GM21526 (cell line): ENCODE measurements around the gene OSBPL8.
"Not testable (repeated sequence)": the region's sequence is repeated elsewhere in the genome, so short reads cannot be mapped to it uniquely, and the experiment has no call there.

Experiments used
- ATAC-seq: cut with Tn5 transposase; IDR thresholded peaks from one replicate; pipeline ENCODE4 v1.9.1; 2021; ENCODE audit warnings: moderate library complexity; ENCODE audit not compliant: unreplicated experiment, low FRiP score

Gene OSBPL8

DNA sequence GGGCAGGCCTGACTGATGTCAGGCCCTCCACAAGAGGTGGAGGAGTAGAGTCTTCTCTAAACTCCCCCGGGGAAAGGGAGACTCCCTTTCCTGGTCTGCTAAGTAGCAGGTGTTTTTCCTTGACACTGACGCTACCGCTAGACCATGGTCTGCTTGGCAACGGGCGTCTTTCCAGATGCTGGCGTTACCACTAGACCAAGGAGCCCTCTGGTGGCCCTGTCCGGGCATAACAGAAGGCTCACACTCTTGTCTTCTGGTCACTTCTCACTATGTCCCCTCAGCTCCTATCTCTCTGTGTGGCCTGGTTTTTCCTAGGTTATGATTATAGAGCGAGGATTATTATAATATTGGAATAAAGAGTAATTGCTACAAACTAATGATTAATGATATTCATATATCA lies 86.7 kb downstream of the OSBPL8 start:
- ATAC-seq: not testable (repeated sequence)

DNA sequence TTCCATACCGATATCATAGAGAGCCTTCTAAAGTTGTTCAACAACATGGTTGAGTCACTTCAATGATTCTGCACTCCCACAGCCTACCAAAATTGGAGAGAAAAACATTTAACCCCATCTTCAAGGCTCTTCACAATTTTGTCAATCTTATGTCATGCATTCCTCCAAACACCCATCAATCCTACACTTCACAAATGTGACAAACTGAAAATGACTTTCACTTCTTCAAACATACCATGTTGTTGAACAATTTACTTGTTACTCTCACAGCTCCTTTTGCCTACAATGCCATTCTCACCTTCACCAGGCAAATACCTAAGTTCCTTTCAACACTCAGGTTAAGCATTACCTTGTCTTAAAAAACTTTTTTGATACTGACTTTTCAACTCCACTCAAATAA lies 88.0 kb downstream of the OSBPL8 start:
- ATAC-seq: no peak

DNA sequence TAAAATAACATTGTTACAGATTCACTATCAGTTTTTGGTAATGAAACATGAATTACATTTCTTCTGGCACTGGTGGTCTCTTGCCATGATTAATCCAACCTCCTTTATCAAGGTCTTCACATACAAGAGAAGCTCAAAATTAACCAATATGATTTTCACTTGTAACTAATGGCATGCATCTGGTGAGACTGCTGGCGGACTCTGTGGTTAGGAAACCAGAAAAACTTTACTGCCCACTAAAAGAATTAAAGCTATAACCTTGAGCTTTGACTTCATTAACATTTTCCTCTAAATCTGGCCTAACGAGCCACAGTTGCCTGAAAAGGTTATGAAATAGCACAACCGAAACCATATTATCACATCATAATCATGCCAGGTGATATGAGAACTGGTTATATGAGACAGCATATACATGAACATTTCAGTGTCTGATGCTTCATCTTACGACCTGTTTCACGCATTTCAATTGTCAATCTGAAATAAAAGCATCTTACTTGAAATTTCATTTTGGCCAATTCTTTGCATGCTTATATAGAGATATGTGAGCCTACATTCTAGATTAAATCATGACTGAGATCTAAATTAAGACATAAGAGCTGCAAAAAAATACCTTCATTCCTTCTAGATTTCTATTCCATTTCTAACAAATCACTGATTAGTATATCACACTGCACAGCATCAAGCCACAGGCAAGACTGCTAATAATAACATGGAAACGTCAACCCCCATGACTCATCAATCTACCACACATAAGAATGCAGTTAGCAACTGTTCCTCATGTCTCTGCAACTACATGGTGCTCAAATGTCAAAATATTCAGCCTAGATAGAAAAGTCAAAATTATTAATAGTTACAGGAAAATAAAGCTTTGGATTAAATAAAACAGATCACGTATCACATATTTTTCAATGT lies 89.3 kb downstream of the OSBPL8 start:
- peak; percentile 61 for ATAC-seq

DNA sequence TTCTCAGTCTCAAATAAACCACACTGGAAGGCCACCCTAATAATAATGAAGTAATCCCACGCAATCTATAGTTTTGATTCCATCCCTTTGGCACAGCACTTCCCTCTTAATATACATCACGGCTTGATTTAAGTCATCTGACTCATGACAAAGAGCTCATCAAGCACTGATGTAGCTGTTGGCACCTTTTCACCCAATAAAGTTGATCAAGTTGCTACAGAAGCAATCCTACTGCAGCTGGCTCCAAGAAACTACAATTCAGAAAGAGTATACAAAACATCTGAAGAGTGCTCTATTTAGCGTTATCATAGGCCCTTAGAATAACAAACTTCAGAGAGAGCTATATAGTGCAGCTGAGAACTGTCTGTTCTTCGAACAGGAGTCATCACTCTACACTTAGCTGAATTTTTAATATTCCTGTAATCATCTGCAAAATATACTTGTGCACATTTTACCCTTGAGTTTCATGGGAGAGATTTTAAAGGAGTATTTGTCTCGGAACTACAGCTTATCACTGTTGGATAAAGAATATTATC lies 94.9 kb downstream of the OSBPL8 start:
- no peak for ATAC-seq

DNA sequence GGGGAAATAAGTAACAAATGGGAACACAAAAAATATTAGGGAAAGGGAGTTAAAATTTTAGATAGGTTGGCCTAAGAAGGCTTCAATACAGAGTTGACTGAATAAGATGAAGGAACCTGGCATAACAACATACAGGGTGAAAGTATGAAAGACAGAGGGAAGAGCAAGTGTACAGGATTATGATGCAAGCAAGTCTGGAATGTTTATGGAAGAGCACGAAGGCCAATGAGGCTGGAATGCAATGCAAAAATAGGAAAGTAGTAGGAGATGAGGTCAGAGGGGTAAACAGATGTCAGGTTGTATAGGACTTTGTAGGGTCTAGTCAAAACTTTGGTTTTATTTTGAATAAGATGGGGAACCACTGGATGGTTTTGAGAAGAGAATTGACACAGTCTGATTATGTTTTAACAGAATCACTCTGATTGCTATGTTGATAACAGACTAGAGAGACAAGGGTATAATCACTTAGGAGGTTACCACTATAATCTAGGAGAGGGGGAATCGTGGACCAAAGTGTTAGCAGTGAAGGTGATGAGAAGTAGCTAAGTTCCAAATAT lies 96.8 kb downstream of the OSBPL8 start:
- ATAC-seq: no peak

DNA sequence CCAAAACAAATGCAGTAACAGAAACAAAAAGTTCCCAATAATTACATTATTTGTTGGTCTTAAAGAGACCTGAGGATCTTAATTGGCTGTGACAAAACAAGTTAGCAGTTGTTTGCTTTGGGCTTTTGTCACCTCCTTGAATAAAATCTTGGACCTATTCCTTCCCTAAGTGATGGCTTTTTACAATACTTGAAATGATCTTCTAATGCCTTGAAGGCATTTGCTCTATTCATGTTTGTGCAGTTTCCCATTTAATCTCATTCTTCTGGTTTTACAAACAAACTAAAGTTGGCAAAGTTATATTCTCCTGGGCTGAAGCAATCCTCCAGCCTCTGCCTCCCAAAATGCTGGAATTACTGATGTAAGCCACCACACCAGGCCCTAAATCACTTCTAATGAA lies 98.8 kb downstream of the OSBPL8 start:
- no peak for ATAC-seq

DNA sequence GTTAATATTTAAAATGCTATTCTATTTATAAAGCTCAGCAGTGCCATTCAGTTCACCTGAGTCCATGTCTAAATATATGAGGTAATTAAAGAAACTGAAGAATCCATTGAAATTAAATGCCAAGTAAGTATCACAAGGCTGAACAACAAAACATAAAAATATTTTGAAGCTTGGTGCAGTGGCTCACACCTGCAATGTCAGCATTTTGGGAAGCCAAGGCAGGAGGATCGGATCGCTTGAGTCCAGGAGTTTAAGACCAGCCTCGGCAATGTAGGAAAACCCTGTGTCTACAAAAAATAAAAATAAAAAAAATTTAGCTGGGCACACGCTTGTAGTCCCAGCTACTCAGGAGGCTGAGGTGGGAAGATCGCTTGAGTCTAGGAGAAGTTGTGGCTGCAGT lies 101.8 kb downstream of the OSBPL8 start:
- ATAC-seq: no peak

DNA sequence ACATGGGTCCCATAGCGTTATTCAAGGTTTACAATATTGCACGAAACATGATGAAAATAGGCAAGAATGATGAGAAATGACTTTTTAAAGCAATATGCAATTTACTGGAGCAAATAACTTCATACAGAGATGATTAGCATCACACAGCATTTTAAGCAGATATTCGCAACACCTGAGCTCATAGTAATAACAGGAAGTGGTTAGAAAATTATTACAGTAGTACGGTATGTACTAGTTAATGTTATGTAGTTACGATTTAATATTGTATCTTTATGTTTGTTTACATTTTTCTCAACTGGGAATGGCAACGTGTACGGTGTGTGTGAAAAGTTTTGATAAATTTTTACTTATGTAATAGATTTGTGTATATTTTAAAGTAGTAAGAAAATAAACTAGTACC lies 102.6 kb downstream of the OSBPL8 start:
- ATAC-seq: no peak

DNA sequence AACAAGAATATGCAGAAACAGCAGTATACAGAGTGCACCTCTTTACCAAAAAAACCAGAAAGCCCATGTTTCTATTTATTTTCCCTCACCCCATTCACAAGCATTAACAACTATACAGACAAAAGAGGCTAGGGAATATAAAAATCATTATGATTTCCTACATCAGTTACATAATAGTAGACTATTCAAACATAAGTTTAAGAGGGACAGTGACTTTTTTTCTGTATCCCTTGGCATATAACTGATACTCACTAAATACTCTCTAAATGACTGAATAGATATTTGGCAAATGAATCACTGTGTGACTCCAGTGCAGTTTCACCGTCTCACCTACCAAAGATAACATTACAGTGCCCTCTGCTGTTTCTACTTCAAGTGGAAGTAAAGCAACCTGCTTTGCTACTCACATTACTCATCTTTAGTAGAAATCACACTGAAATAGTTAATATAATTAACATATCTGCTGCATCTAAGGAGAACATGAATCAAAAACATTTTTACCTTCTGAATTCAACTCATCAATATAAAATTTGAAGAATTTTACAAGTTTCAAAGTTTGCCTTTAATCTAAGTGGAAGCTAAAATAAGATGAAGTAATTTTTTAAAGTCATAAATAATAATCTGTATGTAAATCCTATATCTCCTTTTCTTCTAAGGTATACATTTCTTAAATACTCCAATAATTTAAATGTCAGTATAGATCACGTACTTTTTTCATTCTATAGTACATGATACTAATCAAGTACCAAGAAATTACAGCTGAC lies 103.8 kb downstream of the OSBPL8 start:
- ATAC-seq: peak; percentile 98

DNA sequence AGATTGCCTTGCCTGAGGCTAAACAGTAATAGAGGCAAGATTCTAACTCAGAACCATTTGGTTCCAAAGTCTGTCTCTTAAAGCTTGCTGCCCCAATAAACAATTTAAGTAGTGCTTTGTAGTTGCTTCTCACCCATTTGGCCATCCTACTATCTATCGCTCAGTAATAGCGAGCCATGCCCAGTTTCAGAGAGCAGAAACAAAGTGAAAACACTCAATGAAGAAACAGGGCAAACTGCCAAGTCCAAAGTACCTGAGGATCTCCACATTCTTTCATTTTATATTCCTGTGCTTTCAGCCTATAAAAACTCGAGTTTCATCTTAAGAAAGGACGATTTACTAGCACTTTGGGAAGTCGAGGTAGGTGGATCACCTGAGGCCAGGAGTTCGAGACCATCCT lies 108.0 kb downstream of the OSBPL8 start:
- ATAC-seq: no peak

DNA sequence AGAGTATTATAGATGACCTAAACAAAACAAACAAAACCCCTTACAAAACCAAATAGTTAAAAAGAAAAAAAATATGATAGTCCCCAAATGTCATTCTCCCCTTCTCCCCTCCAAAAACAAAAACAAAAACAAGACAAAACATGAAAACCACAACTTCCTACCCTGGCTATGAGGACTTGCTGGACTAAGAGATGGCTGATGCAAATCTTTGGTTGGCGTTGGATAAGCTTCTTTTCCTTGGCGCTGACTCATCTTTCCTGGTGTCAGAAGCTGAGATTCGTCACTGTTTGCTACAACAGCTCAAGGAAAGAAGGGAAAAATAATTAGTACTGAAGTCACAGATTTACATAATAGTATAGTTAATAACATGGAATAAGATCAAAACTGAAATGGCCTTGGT lies 108.9 kb downstream of the OSBPL8 start:
- ATAC-seq: no peak

DNA sequence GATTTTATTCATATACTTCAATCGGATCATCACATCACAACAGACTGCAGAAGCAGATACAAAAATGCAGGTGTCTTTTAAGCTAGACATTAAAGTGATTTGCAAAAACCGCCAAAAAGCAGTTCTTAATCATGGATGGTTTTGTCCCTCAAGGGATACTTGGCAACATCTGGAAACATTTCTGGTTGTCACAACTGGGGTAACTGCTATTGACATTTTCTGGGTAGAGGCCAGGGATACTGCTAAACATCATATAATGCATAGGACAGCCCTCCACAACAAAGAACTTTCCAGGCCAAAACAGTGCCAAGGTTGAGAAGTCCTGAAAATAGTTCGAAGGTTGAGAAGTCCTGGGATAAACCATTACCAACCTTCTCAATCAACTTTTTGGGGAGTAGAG lies 109.6 kb downstream of the OSBPL8 start:
- no peak for ATAC-seq

DNA sequence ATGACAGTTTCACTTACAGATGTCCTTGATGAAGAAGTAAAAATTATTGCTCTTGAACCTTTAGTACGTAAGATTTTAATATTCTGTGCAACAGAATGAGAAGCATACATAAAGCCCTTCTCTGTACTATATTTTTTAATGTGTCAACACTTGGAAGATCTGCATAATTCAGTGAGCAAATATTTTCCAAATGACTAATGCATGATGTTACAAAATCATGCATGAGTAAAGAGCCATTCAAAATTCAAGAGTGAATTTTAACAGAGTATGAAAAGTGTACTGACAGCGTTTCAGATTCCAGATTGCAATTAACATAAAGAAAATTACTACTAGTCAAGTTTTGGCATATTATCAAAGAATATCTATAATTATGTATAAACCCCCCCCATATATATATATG lies 110.0 kb downstream of the OSBPL8 start:
- ATAC-seq: no peak

DNA sequence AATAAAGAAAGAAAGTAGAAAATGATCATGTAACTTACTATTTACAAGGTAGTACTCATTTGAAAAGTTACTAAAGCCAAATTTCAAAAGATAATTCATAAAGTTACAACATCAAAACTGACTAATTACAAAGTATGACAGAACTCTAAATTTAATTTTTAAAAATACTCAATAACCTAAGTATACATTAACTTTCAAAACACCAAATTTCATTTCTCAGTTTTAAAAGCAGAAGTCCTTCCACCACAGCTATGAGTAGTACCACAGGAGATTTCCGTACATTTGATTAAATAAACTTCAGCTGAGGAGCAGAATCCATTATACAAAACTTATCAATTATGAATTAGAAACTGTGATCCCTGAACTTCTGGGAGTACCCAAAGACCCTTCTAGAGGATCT lies 110.6 kb downstream of the OSBPL8 start:
- no peak for ATAC-seq

DNA sequence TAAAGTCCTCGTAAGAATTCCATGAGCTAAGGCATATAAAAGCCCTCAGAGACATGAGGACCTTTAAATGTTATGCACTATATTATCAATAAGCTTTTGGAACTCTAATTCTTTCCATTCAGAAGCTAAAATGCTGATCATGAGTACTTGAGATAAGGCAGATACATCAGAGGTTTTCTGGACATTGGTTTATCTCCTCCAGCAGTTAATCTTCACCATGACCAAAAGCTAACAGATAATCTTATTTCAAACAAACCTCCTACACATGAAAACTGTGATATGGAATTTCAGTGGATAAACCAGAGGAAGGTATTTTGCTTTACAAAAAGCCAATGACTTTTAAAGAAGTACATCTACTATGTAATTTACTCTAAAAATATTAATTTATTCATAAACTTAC lies 113.5 kb downstream of the OSBPL8 start:
- no peak for ATAC-seq

DNA sequence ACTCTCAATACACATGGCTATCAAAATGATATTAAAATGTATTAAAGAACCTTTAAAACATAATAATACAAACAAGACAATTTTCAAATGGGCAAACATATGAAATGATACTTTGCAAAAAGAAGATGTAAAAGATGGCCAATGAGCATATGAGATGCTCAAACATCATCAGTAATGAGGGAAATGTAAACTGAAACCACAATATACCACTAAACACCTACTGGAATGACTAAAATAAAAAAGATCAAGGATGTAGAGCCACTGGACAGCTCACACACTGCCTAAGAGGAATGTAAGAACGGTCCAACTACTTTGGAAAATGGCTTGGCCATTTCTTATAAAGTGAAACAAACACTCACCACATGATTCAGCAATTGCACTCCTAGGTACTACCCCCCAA lies 114.1 kb downstream of the OSBPL8 start:
- no peak for ATAC-seq

DNA sequence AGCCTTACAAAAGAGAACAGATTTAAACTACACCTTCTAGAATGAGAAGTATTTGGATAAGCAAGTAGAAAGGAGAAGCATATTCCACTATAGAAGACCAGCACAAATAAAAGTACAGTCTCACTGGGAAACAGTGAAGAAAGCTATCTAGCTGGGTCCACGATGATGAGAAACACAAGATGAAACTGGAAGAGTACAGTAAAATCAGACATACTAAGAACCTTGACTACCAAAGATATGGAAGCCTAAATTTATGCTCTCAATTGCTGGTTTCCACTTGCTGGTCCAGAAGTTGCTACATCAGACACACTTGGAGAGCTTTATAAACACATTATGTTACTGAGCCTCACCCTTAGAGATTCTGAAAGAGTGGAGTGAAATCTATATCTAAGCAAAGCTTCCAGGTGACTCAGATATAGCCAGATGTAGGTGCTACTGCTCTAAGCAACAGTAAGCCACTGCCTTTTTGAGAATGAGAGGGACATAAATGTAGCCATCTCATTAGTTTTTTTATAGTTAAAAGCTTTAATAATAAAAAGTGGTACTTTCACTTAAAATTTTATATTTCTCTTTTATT lies 115.1 kb downstream of the OSBPL8 start:
- no peak for ATAC-seq

DNA sequence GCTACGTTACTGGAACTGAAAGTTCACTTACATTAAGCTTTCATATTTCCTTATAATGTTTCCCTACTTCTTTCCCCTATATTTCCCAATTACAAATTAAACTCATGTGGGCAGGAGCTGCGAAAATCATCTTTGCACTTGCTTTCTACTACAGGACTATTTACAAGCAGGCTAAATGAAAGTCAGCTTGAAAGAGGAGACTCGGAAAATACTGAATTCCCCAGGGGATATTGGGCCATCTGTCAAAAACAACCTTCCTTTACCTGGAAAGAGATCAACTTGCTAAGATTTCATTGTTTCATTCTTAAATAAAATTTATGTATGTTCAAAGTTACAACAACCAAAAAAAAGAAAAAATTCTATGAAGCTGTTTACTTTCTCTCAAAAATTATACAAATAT lies 118.6 kb downstream of the OSBPL8 start:
- no peak for ATAC-seq

DNA sequence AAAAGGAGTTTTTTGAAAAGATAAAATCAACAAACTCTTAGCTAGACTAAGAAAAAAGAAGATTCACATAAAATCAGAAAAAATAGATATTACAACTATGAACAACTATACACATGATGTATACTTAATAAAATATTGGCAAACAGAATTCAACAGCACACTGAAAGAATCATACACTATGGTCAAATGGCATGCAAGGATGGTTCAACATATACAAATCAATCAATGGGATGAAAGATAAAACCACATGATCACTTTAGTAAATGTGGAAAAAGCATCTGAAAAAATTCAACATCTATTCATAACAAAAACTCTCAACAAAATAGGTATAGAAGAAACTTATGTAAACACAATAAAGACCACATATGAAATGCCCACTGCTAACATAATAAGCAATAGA lies 126.8 kb downstream of the OSBPL8 start:
- ATAC-seq: no peak

DNA sequence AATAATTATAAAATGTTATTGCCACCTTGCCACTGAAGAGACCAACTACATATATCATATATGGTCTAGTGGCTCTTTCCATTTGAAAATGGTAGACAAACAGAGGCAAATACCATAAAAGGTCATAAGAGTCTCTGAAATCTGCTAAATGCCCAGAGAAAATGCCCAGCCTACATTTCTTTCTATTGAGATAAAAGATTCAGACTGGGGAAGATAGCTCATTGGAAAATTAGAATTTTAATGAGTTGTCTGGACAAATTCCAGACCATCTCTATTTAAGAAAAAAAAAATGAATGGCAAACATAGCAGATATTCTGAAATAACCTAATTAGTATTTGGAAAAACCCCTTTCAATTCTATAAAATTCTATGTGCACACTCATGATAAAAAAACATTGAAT lies 131.5 kb downstream of the OSBPL8 start:
- ATAC-seq: no peak

DNA sequence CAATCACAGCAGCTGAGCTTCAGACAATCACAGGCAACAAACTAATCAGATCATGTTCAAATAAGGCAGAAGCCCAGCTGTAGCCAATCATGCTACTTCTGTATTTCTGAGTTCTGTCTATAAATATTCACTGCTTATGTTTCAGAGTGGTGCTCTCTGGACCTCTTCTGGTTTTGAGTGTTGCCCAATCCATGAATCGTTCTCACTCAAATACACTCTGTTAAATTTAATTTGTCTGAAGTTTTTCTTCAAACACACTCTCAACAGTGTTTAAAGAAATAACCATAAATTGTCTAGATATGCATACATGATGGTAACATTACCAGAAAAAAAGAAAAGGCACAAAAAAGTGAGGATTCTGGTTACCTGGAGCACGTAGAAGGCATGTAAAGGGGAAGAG lies 133.4 kb downstream of the OSBPL8 start:
- no peak for ATAC-seq
